MM.1S (cell line): ENCODE results near the gene OSBPL10.

Source experiments
- DNase-seq: peaks from one replicate; pipeline ENCODE4 v3.0.0-alpha.2; 2015
- H2AFZ ChIP-seq: fragments of 300-600 bp; sonication (generic); 2 replicates; pipeline ENCODE4 v1.6.0; 2016; ENCODE audit warnings: antibody characterized with exemption, low read length
- H3F3A ChIP-seq: fragments of 300-600 bp; sonication (generic); 2 replicates; pipeline ENCODE4 v1.6.1; 2016; ENCODE audit warnings: mild to moderate bottlenecking, antibody characterized with exemption, low read length, moderate library complexity, mixed read lengths; ENCODE audit not compliant: insufficient read depth
- H3K27ac ChIP-seq: fragments of 300-600 bp; sonication (generic); 2 replicates; pipeline ENCODE4 v1.5.1; 2016; ENCODE audit warnings: mild to moderate bottlenecking, low read length
- H3K27me3 ChIP-seq: fragments of 300-600 bp; sonication (generic); replicated peaks from 2 replicates; pipeline ENCODE4 v1.6.0; 2016; ENCODE audit warnings: low read length; ENCODE audit not compliant: insufficient read depth
- H3K36me3 ChIP-seq: fragments of 300-600 bp; sonication (generic); replicated peaks from 2 replicates; pipeline ENCODE4 v1.6.1; 2016; ENCODE audit warnings: mild to moderate bottlenecking, low read length, mixed read lengths; ENCODE audit not compliant: insufficient read depth
- H3K4me1 ChIP-seq: fragments of 300-600 bp; sonication (generic); 2 replicates; pipeline ENCODE4 v1.6.1; 2016; ENCODE audit warnings: low read length, mixed read lengths
- H3K4me2 ChIP-seq: fragments of 300-600 bp; sonication (generic); 2 replicates; pipeline ENCODE4 v1.6.0; 2016; ENCODE audit warnings: low read depth, low read length
- H3K4me3 ChIP-seq: fragments of 300-600 bp; sonication (generic); 2 replicates; pipeline ENCODE4 v1.5.1; 2016; ENCODE audit warnings: low read length, mixed read lengths
- H3K79me2 ChIP-seq: fragments of 300-600 bp; sonication (generic); 2 replicates; pipeline ENCODE4 v1.6.1; 2016; ENCODE audit warnings: mixed run types, low read length, mixed read lengths
- H3K9ac ChIP-seq: fragments of 300-600 bp; sonication (generic); 2 replicates; pipeline ENCODE4 v1.6.1; 2016; ENCODE audit warnings: low read length, mixed read lengths
- H3K9me2 ChIP-seq: fragments of 300-600 bp; sonication (generic); replicated peaks from 2 replicates; pipeline ENCODE4 v1.6.1; 2016; ENCODE audit warnings: mild to moderate bottlenecking, low read length, mixed read lengths; ENCODE audit not compliant: insufficient read depth
- H3K9me3 ChIP-seq: fragments of 300-600 bp; sonication (generic); replicated peaks from 2 replicates; pipeline ENCODE4 v1.6.1; 2016; ENCODE audit warnings: mild to moderate bottlenecking, low read length, mixed read lengths; ENCODE audit not compliant: insufficient read depth
- H4K20me1 ChIP-seq: fragments of 300-600 bp; sonication (generic); 2 replicates; pipeline ENCODE4 v1.6.1; 2016; ENCODE audit warnings: mild to moderate bottlenecking, low read length, moderate library complexity, mixed read lengths; ENCODE audit not compliant: insufficient read depth
- CTCF ChIP-seq: fragments of 300-600 bp; sonication (generic); IDR thresholded peaks from 2 replicates; pipeline ENCODE4 v1.5.1; 2016; ENCODE audit warnings: antibody characterized with exemption, low read length, mixed read lengths
- EZH2 ChIP-seq: fragments of 300-600 bp; sonication (generic); optimal IDR thresholded peaks from 2 replicates; pipeline ENCODE3; 2017; ENCODE audit warnings: low read depth, mild to moderate bottlenecking, antibody characterized with exemption, low read length, mixed read lengths
- EZH2phosphoT487 ChIP-seq: fragments of 300-600 bp; sonication (generic); IDR thresholded peaks from 2 replicates; pipeline ENCODE4 v1.6.1; 2018; ENCODE audit warnings: antibody characterized with exemption, low read length

Gene OSBPL10

DNA sequence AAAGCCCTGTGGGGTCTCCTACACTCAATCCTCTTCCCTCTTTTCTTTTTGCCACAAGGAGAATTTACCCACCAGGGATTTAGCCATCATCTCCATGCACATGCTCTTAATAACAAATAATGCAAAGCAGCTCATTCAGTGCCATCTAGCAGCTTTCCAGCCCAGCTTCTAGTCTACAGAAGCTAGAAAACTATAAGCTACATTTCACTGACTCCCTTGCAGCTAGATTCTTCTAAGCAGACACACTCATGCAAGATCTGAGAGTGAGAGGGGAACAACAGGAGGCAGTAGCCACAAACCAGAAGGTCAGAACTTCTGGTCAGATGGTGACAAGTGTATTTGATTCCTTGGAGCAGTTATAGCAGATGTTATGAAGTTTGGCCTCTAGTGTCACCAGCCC, 25.5 kb downstream of the OSBPL10 start:
- peak; percentile 34 for DNase-seq
- no peaks in the 10 kb centered on the region for H3K27me3 ChIP-seq
- no peaks in the 10 kb centered on the region for H4K20me1 ChIP-seq
- H3K4me1 ChIP-seq, result peaks cover 44% of the 10 kb centered on the region
- H3K9me2 ChIP-seq, result no peaks in the 10 kb centered on the region
- peak overlapping the region; percentile 56; the same call in 1 of the 2 replicates for H3K27ac ChIP-seq
- H3K9ac ChIP-seq, result no peak overlapping the region
- no peaks in the 10 kb centered on the region for H3K79me2 ChIP-seq
- H3K4me2 ChIP-seq, result peak overlapping the region; percentile 45
- peaks cover 34% of the 10 kb centered on the region for H3F3A ChIP-seq
- H3K9me3 ChIP-seq, result no peaks in the 10 kb centered on the region
- H2AFZ ChIP-seq, result no peak overlapping the region
- TF ChIP-seq EZH2phosphoT487 (no peak), CTCF (no peak), EZH2 (no peak)
- no peaks in the 10 kb centered on the region for H3K36me3 ChIP-seq
- no peak overlapping the region for H3K4me3 ChIP-seq

GRCh38 chr3:31953636-31954035, 27.4 kb downstream of the OSBPL10 start:
- H3K9me3 ChIP-seq, result no peaks in the 10 kb centered on the region
- peak overlapping the region; percentile 48; the same call in 1 of the 2 replicates for H3K27ac ChIP-seq
- no peak overlapping the region for H2AFZ ChIP-seq
- H3K4me3 ChIP-seq, result no peak overlapping the region
- peaks cover 34% of the 10 kb centered on the region for H3F3A ChIP-seq
- TF ChIP-seq CTCF (no peak), EZH2phosphoT487 (no peak), EZH2 (no peak)
- no peaks in the 10 kb centered on the region for H3K36me3 ChIP-seq
- H3K4me1 ChIP-seq, result peaks cover 44% of the 10 kb centered on the region
- H3K9ac ChIP-seq, result no peak overlapping the region
- DNase-seq, result no peak
- H3K27me3 ChIP-seq, result no peaks in the 10 kb centered on the region
- H4K20me1 ChIP-seq, result no peaks in the 10 kb centered on the region
- no peaks in the 10 kb centered on the region for H3K79me2 ChIP-seq
- no peak overlapping the region for H3K4me2 ChIP-seq
- H3K9me2 ChIP-seq, result no peaks in the 10 kb centered on the region

GRCh38 chr3:31953091-31953490, 28.0 kb downstream of the OSBPL10 start:
- Histone ChIP-seq H3K9me2 (no peaks in the 10 kb centered on the region), H4K20me1 (no peaks in the 10 kb centered on the region), H3K27ac (peak overlapping the region; percentile 48; the same call in 1 of the 2 replicates), H3K4me3 (no peak overlapping the region), H3K79me2 (no peaks in the 10 kb centered on the region), H3K4me1 (peaks cover 44% of the 10 kb centered on the region), H2AFZ (no peak overlapping the region), H3K9ac (no peak overlapping the region), H3K4me2 (no peak overlapping the region), H3K36me3 (no peaks in the 10 kb centered on the region), H3K9me3 (no peaks in the 10 kb centered on the region), H3K27me3 (no peaks in the 10 kb centered on the region), H3F3A (peaks cover 34% of the 10 kb centered on the region)
- peak; percentile 63 for DNase-seq
- TF ChIP-seq CTCF, result no peak
- no peak for TF ChIP-seq EZH2phosphoT487
- no peak for TF ChIP-seq EZH2
